Thoracic aorta (tissue), 2 donors: ENCODE data around the gene FAM193A. TPM values are rescaled to one million over a fixed set of nuclear protein-coding genes. Genes with fewer than 3 reads are reported as not detected.

Source experiments
- ATAC-seq: fragments of 150-250 bp; one replicate; pipeline ENCODE4 v1.8.0; 2017; ENCODE audit warnings: low read depth; ENCODE audit not compliant: insufficient number of reproducible peaks, low FRiP score
- DNase-seq: peaks from one replicate; pipeline ENCODE4 v3.0.0-alpha.2; 2020; ENCODE audit warnings: low spot score
- H3K27ac ChIP-seq, 2 donors: fragments of 200-600 bp; sonication (generic); 1 replicate in 1 of 2; 2 replicates in 1 of 2; pipeline ENCODE4 v1.5.1; 2016; ENCODE audit warnings: mild to moderate bottlenecking in 2 of 2, moderate library complexity in 2 of 2
- H3K27me3 ChIP-seq: fragments of 200-600 bp; sonication (generic); replicated peaks from 2 replicates; pipeline ENCODE4 v1.6.0; 2016; ENCODE audit warnings: mild to moderate bottlenecking; ENCODE audit not compliant: insufficient read depth
- H3K36me3 ChIP-seq: fragments of 200-600 bp; sonication (generic); one replicate; pipeline ENCODE4 v1.5.1; 2016
- H3K4me1 ChIP-seq, 2 donors: fragments of 200-600 bp; sonication (generic); 1 replicate in 1 of 2; 2 replicates in 1 of 2; pipeline versions ENCODE4 v1.5.1 to v1.6.0; 2016; ENCODE audit warnings: low read depth in 2 of 2, mild to moderate bottlenecking in 1 of 2; ENCODE audit not compliant: control insufficient read depth in 1 of 2
- H3K4me3 ChIP-seq: fragments of 200-600 bp; sonication (generic); 2 replicates; pipeline ENCODE4 v1.5.1; 2016; ENCODE audit warnings: mild to moderate bottlenecking
- H3K9me3 ChIP-seq: fragments of 200-600 bp; sonication (generic); 2 replicates; pipeline ENCODE4 v1.5.1; 2016
- total RNA-seq, 2 donors: library from RNA; depleted of rRNA; stranded (reverse); fragments of >200 nt; gene quantifications; one replicate each; pipeline versions ENCODE4 v1.1.0 to v1.2.3, GENCODE V29; 2016
- TF ChIP-seq, protein P1 (sequence below): fragments of 200-600 bp; sonication (generic); IDR thresholded peaks from one replicate; pipeline ENCODE4 v1.5.1; 2019; ENCODE audit warnings: antibody characterized with exemption

FAM193A gene
- total RNA-seq, 2 donors from 2014 or later: 22.3 to 42.9 TPM

DNA sequence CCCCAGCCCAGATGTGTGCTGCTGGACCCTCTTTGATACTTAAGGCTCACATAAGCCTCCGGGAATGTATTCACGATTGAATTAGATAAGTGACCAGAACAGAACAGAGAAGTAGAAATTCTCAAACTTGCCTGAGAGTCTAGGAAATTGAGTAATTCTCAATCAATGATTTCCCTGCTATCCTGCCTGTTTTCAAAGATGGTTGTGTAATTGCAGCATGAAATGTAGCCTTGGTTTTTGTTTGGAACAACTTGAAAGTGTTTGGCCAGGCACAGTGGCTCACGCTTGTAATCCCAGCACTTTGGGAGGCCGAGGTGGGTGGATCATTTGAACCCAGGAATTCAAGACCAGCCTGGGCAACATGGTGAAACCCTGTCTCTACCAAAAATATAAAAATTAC, 178.5 kb downstream of the FAM193A start:
- no peaks in the 10 kb centered on the region for H3K27me3 ChIP-seq
- peaks cover 13 to 19% of the 10 kb centered on the region in 2 donors for H3K4me1 ChIP-seq
- H3K4me3 ChIP-seq: no peak overlapping the region
- TF ChIP-seq, protein P1, sequence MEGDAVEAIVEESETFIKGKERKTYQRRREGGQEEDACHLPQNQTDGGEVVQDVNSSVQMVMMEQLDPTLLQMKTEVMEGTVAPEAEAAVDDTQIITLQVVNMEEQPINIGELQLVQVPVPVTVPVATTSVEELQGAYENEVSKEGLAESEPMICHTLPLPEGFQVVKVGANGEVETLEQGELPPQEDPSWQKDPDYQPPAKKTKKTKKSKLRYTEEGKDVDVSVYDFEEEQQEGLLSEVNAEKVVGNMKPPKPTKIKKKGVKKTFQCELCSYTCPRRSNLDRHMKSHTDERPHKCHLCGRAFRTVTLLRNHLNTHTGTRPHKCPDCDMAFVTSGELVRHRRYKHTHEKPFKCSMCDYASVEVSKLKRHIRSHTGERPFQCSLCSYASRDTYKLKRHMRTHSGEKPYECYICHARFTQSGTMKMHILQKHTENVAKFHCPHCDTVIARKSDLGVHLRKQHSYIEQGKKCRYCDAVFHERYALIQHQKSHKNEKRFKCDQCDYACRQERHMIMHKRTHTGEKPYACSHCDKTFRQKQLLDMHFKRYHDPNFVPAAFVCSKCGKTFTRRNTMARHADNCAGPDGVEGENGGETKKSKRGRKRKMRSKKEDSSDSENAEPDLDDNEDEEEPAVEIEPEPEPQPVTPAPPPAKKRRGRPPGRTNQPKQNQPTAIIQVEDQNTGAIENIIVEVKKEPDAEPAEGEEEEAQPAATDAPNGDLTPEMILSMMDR: no peak
- ATAC-seq (no peak), DNase-seq (no peak)
- H3K36me3 ChIP-seq: peaks cover 18% of the 10 kb centered on the region
- no peaks in the 10 kb centered on the region for H3K9me3 ChIP-seq
- H3K27ac ChIP-seq: peak overlapping the region in 1 of 2 donors; percentile 51

GRCh38 chr4:2715426-2715825, 179.0 kb downstream of the FAM193A start:
- peaks cover 19% of the 10 kb centered on the region for H3K36me3 ChIP-seq
- TF ChIP-seq, protein P1: no peak
- no peak for DNase-seq
- H3K27me3 ChIP-seq: no peaks in the 10 kb centered on the region
- no peak overlapping the region for H3K4me3 ChIP-seq
- H3K4me1 ChIP-seq: peaks cover 13 to 19% of the 10 kb centered on the region in 2 donors
- no peak for ATAC-seq
- no peaks in the 10 kb centered on the region for H3K9me3 ChIP-seq
- no peak overlapping the region for H3K27ac ChIP-seq

DNA sequence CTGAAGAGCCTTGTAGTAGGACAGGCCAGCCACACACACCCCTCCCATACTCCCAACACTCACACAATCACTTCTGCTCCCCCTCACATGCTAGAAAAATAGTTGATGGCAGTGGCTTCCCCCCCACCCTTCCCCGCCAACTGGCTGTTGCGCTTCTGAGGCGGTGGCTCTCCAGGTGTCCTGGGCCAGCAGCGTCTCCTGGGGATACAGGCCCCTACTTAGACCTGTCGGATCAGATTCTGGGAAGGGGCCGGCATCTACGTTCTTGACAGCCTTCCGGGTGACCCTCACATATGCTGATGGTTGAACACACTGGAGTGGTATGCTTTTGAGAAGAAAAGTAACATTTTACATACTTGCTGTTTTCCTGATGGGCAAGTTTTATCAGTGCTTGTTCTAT, 179.8 kb downstream of the FAM193A start:
- no peaks in the 10 kb centered on the region for H3K27me3 ChIP-seq
- ATAC-seq: no peak
- H3K9me3 ChIP-seq: no peaks in the 10 kb centered on the region
- DNase-seq: no peak
- no peak overlapping the region for H3K4me3 ChIP-seq
- H3K27ac ChIP-seq: no peak overlapping the region
- TF ChIP-seq, protein P1: no peak
- peaks cover 13 to 19% of the 10 kb centered on the region in 2 donors for H3K4me1 ChIP-seq
- peaks cover 19% of the 10 kb centered on the region for H3K36me3 ChIP-seq

DNA sequence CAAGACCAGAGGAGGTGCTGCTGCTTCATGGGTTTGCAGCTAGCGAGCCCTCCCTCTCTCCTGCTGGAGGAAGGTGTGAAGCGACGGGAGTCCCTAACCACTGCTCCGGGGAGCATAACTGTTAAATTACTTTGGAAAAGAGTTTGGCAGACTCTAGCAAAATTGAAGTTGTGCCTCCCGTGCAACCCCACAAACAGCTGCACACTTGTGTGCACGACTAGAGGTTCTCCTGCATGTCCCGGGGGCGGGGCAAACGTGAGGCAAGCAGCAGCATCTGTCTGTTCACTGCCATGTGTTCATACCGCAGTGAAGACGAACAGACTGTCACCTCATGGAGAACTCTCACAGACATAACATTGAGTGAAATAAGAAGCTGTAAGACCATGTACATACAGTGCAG, 185.1 kb downstream of the FAM193A start:
- Histone ChIP-seq H3K36me3 (peaks cover 25% of the 10 kb centered on the region), H3K27me3 (no peaks in the 10 kb centered on the region), H3K27ac (no peak overlapping the region), H3K9me3 (no peaks in the 10 kb centered on the region), H3K4me1 (no peaks in the 10 kb centered on the region), H3K4me3 (no peak overlapping the region)
- no peak for ATAC-seq
- DNase-seq: no peak
- TF ChIP-seq, protein P1: no peak

- ATAC-seq (no peak), DNase-seq (no peak)
- H3K27ac ChIP-seq: no peak overlapping the region
- H3K36me3 ChIP-seq: peaks cover 20% of the 10 kb centered on the region
- no peak overlapping the region for H3K4me3 ChIP-seq
- TF ChIP-seq, protein P1: no peak
- H3K27me3 ChIP-seq: no peaks in the 10 kb centered on the region
- H3K9me3 ChIP-seq: no peaks in the 10 kb centered on the region
- no peaks in the 10 kb centered on the region for H3K4me1 ChIP-seq
These were observed 185.6 kb downstream of the FAM193A start for GRCh38 chr4:2722033-2722432.
